Activated gamma-delta T cell treated with Interleukin-2 at 50 U/mL for 16 hours (primary cell): Measurements from ENCODE around the gene RAB6A.
A peak's percentile ranks its signal among the peaks of the same experiment; 100 is the strongest.
"Not testable (repeated sequence)": the region's sequence is repeated elsewhere in the genome, so short reads cannot be mapped to it uniquely, and the experiment has no call there.

Experiments
- DNase-seq: peaks from one replicate; pipeline ENCODE4 v3.0.0-alpha.2; 2020

RAB6A gene

GRCh38 chr11:73716153-73717056, 44.5 kb downstream of the RAB6A start:
- no peak for DNase-seq

DNA sequence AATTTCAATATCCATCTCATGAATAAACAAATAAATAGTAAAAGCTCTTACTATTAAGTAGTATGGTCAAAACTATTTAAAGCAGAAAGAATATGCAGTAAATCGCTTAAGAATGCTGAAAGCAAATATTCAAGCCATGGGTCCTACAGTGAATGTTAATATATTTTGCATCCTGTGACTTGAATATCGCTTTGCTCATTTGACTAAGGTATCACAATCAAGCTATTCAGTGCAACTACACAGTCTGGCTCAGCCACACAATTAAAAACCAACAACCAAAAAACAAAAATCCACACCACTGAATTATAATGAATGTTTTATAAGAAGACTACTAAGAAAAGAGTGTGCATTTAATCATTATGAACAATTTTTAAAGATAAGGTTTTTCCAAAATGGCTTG, 45.3 kb downstream of the RAB6A start:
- DNase-seq: no peak

DNA sequence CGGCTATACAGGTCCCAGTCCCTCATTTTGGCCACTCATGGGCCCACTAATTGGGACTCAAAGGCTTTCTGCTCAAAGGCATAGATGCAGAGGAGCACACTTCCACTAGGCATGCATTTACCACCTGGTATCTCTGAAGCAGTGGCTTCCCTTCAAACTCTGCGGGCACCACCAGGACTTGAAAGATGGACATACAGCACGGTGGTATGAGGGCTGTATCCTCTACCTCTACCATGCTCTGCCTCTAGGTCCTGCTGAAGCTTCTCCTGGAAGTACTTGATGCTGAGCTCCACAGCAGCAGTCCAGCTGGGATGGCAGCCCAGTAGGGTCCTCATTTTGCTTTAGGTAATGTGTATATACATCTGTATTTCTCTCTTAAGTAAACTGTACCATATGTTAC, 49.9 kb downstream of the RAB6A start:
- DNase-seq: no peak

- no peak for DNase-seq
Measured at GRCh38 chr11:73705053-73705452, 55.8 kb downstream of the RAB6A start.

DNA sequence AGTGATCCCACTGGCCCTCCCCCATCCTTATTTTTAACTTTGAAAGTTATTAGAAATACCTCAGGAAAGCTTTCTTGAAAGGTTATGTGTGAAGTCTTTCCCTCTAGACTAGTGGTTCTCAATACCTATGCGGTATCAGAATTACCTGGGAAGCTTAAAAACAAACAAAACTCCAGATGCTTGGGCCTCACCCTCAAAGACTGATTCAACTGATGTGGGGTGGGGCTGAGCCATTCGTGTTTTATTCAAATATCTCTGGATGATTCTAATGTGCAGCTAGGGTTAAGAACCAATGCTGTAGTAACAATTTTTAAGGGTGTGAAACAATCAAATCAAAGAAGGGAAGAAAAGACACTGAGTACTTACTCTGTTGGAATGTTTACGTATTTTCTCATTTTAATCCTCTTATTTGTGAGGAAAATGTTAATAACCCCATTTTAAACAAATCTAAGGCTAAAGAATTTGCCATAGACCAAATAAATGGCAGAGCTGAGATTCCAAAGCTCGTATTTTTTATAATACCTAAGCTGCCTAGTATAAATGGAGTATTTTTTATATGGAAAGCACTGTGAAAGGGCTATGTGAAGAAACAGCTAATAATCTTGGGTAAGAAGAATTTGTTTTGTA, 66.9 kb downstream of the RAB6A start:
- no peak for DNase-seq

GRCh38 chr11:73680687-73681086, 80.2 kb downstream of the RAB6A start:
- no peak for DNase-seq

GRCh38 chr11:73676552-73676951, 84.3 kb downstream of the RAB6A start:
- not testable (repeated sequence) for DNase-seq

DNA sequence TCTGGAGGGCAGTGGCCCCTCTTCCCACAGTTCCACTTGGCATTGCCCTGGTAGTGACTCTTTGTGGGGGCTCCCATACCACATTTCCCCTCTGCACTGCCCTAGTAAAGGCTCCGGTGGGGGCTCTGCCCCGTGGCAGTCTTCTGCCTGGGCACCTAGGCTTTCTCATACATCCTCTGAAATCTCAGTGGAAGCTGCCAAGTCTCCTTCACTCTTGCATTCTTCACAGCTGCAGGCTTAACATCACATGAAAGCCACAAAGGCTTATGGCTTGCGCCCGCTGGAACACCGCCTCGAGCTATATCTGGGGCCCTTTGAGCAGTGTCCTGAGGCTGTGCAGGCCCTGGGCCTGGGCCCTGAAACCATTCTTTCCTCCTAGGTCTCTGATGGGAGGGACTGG, 89.2 kb downstream of the RAB6A start:
- DNase-seq: no peak

- DNase-seq: no peak
Measured at GRCh38 chr11:73670808-73671207, 90.1 kb downstream of the RAB6A start.

- DNase-seq: no peak
Measured at GRCh38 chr11:73667891-73668290, 93.0 kb downstream of the RAB6A start.

DNA sequence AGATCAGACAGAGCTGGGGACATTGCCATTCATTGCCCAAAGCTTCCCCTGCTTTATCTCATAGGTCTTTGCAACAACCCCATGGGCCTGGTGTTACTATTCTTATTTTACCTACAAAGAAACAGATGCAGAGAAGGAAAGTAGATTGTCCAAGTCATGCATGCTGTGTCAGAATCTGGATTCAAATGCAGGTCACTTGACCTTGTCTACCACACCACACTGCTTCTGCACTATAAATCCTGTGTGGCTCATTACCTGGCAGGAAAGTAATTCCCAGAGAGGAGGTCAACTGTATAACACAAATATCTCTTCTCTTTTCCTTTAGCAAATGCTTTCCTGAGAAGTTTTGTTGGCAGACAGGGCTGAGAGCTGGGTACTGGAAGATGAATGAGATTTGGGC, 96.0 kb downstream of the RAB6A start:
- no peak for DNase-seq

- no peak for DNase-seq
Measured at GRCh38 chr11:73663604-73664495, 97.0 kb downstream of the RAB6A start.

DNA sequence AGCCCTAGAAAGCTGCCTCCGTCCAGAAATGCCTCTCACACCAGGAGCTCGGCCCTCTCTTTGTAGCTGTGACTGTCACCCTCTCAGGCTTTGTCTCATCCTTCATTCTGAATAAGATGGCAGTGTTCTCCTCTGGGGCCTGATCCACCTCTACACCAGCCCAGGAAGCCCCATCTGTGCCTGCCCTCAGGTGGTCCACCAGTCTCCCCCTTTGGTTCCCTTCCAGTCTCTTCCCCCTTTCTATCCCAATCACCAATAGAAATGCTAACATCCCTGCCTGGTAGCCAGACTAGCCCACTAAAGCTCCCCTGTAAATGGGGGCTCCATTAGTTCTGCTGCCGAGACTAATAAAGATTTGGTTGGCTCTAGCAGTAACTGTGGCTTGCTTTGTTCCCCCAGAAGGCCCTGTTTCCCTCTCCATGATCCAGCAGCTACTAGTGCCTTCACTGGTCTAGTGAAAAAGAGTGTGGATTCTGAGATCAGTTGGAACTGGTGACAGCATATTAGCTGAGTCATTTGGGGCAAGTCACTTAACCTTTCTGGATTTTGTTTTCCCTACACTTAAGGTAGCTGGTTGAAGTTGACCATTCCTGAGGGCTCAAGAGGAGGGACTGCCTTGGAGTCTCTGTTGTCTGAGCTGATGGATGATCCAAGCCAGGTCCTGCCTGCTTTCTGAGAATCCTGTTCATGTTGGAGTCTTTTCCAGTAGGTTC, 98.3 kb downstream of the RAB6A start:
- DNase-seq: no peak

DNA sequence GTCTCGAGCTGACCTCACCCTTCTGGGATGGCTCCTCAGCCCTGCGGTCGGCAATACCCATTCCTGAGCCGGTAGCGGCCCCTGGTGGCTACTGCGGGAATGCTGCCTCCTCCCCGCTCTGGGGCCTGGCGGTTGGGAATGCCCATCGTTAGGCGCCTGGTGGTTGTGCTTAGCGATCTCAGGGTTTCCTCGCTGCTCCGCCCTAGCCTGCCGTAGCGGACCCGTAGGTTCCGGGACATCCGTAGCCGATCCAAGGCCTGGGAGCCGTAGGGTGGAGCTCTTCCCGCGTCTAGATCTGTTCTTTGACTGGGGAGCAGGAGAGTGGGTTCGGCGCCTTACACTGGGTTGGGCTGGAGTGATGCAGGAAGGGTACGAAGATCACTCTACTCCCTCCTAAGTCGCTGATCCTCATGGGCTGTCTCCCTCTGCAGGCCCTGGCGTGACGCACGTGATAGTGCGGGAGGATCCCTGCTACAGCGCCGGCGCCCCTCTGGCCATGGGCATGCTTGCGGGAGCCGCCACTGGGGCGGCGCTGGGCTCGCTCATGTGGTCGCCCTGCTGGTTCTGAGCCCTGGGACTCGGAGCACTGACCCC, 99.7 kb downstream of the RAB6A start:
- DNase-seq: peak; percentile 80

DNA sequence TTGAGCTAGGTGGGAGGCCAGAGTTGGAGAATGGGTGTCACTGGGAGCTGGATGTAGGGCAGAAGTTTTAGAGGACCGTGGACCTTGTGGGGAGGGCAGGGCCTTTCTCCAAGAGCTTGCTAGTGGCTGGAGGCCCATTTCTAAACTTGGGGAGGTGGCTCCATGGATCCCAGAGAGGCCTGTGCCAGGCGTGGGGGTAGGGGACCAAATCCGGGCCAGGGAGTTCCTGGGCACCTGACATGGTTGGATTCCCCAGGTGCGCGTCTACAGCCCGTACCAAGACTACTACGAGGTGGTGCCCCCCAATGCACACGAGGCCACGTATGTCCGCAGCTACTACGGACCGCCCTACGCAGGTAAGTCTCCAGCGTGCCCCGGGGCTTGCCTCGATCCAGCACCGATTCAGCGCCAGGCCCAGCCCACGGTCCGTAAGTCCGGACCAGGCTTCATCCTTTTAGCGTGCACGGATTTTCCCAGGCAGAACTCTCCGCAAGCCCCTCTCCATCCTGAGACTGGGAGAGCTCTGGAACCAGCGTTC, 100.3 kb downstream of the RAB6A start:
- DNase-seq: no peak

- no peak for DNase-seq
Measured at GRCh38 chr11:73659961-73660360, 100.9 kb downstream of the RAB6A start.

DNA sequence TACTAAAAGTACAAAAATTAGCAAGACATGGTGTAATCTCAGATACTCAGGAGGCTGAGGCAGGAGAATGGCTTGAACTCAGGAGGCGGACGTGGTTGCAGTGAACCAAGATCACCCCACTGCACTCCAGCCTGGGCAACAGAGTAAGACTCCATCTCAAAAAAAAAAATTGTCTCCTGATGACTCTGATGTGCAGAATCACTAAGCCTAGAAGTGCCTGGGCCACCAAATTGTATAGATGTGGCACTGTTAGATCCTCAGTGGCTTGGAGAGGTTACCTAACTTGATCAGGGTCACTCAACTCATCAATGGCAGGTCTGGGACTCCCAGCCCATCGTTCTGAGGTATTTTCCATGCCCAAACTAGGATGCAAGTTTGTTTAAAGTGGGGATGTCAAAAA, 103.9 kb downstream of the RAB6A start:
- DNase-seq: no peak

DNA sequence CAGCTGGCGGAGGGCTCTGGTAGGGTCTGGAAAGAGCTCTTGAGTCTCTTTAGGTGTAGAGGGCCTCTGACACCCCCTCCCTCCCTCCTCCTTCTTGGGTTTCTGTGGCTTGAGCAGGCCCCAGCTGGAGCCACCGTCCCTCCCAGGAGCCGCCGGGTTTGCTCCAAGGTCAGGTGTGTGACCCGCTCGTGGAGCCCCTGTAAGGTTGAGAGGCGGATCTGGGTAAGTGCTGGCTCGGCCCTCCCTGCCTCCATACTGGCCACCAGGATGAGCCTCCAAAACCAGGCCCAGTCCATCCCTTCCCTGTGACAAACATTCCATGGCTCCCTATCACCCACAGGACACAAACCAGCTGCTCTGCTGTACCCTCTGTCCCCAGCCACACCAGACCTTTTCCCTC, 105.2 kb downstream of the RAB6A start:
- DNase-seq: no peak

GRCh38 chr11:73654482-73655021, 106.3 kb downstream of the RAB6A start:
- DNase-seq: no peak

GRCh38 chr11:73653996-73654395, 106.9 kb downstream of the RAB6A start:
- no peak for DNase-seq

DNA sequence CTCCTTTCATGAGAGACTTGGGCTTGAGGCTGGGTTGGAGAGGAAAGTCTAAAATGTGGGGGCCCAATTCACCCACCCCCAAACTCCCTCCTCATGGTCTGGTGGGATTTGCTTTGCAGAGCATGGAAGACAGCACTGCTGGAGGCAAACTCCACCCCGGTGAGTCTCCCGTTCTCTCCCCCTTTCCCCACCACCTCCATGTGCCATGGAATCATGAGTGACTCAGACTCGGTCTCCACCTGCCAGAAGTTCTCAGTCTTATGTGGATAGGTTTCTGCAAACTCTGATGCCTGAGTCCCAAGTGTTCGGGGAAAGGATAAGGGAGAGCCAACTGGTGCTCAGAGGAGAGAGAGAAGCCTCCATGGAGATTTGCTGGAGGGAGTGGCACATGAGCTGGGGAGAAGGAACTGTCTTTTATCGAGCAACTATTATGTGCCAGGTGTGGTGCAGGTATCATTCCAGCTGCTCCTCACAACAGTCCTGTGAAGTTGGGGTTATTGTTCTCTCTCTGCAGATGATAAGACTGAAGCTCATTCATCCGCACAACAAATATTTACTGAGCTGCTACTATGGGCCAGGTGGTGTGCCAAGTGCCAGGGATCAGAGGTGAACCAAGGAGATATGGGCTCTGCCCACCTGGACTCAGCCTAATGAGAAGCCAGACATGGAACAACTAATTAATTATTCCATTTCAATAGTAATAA, 107.9 kb downstream of the RAB6A start:
- DNase-seq: no peak
